ENCODE measurements around the gene NRIP1.

The NRIP1 gene

DNA sequence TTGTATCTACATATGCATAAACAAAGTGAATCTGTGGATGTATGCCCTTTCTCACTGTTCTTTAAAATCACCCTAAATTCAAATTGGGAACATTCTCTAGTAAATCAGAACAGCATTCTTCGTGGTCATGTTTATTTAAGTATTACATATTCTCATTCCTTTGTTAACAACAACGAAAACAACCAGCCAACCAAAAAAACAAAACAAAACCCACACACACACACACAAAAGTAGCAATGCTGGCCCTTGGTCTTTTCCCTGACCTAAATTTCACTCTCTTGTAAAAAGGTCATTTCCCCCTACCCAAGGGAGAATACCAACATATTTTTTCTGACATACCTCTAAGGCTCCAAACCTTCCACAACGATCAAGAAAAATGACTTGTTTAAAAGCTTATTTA, 102.6 kb downstream of the NRIP1 start:
- TF ChIP-seq, protein P1, sequence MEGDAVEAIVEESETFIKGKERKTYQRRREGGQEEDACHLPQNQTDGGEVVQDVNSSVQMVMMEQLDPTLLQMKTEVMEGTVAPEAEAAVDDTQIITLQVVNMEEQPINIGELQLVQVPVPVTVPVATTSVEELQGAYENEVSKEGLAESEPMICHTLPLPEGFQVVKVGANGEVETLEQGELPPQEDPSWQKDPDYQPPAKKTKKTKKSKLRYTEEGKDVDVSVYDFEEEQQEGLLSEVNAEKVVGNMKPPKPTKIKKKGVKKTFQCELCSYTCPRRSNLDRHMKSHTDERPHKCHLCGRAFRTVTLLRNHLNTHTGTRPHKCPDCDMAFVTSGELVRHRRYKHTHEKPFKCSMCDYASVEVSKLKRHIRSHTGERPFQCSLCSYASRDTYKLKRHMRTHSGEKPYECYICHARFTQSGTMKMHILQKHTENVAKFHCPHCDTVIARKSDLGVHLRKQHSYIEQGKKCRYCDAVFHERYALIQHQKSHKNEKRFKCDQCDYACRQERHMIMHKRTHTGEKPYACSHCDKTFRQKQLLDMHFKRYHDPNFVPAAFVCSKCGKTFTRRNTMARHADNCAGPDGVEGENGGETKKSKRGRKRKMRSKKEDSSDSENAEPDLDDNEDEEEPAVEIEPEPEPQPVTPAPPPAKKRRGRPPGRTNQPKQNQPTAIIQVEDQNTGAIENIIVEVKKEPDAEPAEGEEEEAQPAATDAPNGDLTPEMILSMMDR (conservative IDR thresholded peaks at IDR 0.05; ENCODE audit: low read depth, low read length) = no peak
- no peak for DNase-seq (ENCODE audit: low read depth)
- no peak overlapping the region for H3K4me3 ChIP-seq (ENCODE audit: low read length)

DNA sequence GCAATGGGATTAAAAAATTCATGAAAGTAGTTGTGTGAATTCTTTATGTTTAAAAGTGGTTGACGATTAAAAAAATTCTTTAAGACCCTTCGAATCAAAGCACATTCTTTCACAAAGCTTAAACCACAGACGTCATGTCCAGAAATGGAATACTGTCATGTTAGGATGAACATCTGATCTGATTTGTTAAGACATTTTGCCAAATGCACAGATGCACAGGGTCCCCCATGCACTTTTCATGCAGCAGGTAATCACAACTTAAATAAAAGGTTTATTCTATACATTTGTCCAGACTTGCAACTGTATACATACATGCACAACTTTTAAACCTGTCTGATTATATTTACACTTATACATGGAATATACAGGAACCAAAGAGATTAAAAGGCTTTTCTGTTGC, 103.3 kb downstream of the NRIP1 start:
- H3K4me3 ChIP-seq (ENCODE audit: low read length) = no peak overlapping the region
- TF ChIP-seq, protein P1 (conservative IDR thresholded peaks at IDR 0.05; ENCODE audit: low read depth, low read length) = no peak
- no peak for DNase-seq (ENCODE audit: low read depth)

DNA sequence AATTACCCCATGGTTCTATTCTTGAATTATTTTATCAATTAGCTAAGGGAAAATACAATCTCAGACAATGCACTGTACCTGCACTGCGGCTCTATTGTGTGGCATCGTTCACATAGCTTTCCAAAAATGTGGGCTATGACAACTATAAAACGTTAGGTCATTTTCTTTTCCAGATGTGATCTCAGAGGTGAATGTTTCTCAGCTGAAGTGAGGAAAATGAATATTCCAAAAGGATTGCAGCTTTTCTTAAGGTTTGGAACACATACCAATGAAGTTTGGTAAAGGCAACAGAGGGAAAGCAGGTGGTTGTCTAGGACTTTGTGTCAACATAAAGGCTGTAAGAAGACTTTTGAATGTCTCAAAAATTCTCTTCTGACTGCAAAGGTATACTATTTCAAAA, 105.5 kb downstream of the NRIP1 start:
- H3K4me3 ChIP-seq (ENCODE audit: low read length) = no peak overlapping the region
- DNase-seq (ENCODE audit: low read depth) = no peak
- TF ChIP-seq, protein P1 (conservative IDR thresholded peaks at IDR 0.05; ENCODE audit: low read depth, low read length) = no peak

DNA sequence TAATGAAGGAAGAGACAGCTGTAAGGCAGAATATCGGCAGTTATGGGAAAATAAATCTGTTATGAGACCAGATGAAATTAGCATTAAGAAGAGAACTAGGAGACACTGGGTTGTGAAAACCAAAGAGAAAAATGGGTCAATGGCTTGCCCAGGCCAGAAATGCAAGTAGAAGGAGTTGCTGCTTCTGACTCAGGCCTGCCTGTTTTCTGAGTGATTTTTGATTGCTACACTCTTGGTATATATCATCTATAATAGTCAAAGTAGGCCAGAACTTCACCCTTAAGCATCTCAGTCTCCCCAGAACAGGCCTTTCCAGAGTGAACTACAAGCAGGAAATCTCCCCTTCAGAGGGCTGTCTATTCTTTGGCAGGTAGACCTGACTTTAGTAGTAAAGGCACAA, 107.0 kb downstream of the NRIP1 start:
- TF ChIP-seq, protein P1 (conservative IDR thresholded peaks at IDR 0.05; ENCODE audit: low read depth, low read length) = no peak

DNA sequence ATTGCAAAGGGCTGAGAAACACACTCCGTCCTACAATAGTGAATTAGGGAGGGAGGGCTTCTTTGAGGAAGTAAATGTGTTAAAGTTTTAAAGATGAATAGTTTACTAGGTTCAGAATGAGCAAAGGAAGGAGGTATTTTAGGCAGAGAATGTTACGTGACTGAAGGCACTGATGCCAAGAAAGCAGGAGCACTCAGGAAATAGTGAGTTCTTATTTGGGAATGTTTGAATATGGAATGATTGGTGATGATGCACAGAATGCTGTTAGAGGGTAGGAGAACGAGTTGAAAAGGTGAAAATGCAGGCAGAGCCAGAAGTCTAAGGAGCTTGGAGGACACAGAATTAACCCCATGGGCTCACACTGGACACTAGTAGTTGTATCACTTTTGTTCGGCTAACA, 108.0 kb downstream of the NRIP1 start:
- DNase-seq (ENCODE audit: low read depth) = no peak
- TF ChIP-seq, protein P1 (conservative IDR thresholded peaks at IDR 0.05; ENCODE audit: low read depth, low read length) = no peak
- H3K4me3 ChIP-seq (ENCODE audit: low read length) = no peak overlapping the region

More for the DNA sequence above, 107.0 kb downstream of the NRIP1 start:
- no peak overlapping the region for H3K4me3 ChIP-seq (ENCODE audit: low read length)
- DNase-seq (ENCODE audit: low read depth) = no peak

DNA sequence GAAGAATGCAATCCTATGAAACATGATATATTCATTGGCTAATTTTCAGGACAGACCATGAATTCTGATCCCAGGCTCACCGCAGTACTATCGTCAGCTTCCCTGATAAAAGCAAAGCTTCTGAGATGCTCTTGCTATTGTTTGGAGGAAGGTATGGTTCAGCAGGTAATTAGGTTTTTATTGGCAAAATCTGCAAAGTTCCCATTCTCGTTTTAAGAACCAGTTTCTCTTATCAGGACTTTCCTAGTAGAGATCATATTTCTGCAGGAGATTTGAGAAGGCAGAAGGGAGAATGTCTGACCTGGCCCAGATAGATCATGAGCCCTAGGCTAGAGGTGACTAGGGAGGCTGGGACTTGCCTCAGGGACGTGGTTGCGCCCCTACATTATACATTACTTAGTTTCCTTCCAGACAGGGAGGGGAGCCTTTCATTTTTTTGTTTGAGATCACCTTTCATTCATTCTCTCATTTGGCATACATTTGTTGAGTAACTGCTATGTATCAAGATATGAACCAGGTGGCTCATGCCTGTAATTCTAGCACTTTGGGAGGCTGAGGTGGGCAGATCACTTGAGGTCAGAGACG, 108.8 kb downstream of the NRIP1 start:
- TF ChIP-seq, protein P1 (conservative IDR thresholded peaks at IDR 0.05; ENCODE audit: low read depth, low read length) = no peak
- no peak for DNase-seq (ENCODE audit: low read depth)
- no peak overlapping the region for H3K4me3 ChIP-seq (ENCODE audit: low read length)

DNA sequence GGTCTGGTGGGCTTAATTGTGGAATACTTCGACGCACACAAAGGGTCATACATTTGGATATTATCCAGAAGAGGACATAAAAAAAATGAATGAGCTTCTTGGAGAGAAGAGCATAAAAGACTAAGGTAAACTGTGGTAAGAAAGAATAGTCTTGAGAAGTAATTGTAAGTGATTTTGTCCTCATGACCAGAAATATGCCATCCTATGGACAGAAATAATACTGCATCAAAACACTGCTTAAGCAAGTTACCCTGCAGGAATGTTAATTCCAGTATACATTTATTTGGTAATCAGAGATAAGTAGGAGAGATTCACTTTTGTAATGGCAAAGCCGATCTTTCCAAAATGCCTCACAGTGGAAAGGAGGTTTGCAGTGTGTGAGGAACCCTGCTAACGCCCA, 111.9 kb downstream of the NRIP1 start:
- TF ChIP-seq, protein P1 (conservative IDR thresholded peaks at IDR 0.05; ENCODE audit: low read depth, low read length) = peak; percentile 36
- peak; percentile 25 for DNase-seq (ENCODE audit: low read depth)

More for the DNA sequence above, 111.9 kb downstream of the NRIP1 start:
- no peak overlapping the region for H3K4me3 ChIP-seq (ENCODE audit: low read length)

Measured in retinal pigment epithelial cell (primary cell).